WI38 (cell line): ENCODE results near the gene FXYD5.

ENCODE experiments used
- H3K4me3 ChIP-seq: 2 replicates; pipeline ENCODE4 v1.5.1; 2011; ENCODE audit warnings: low read depth, mild to moderate bottlenecking, control low read depth, low read length
- CTCF ChIP-seq: IDR thresholded peaks from 2 replicates; pipeline ENCODE4 v1.5.1; 2012; ENCODE audit warnings: low read depth, mild to moderate bottlenecking, control low read depth, low read length

FXYD5 gene

GRCh38 chr19:35162471-35163326 is 8.2 kb downstream of the FXYD5 start:
- H3K4me3 ChIP-seq, result no peak overlapping the region
- TF ChIP-seq CTCF, result no peak

- no peak for TF ChIP-seq CTCF
- no peak overlapping the region for H3K4me3 ChIP-seq
Measured at GRCh38 chr19:35164418-35164817, 9.9 kb downstream of the FXYD5 start.

GRCh38 chr19:35165200-35166058 is 10.9 kb downstream of the FXYD5 start:
- no peak for TF ChIP-seq CTCF
- H3K4me3 ChIP-seq, result no peak overlapping the region

GRCh38 chr19:35166100-35167063 is 11.8 kb downstream of the FXYD5 start:
- no peak for TF ChIP-seq CTCF
- no peak overlapping the region for H3K4me3 ChIP-seq

- no peak overlapping the region for H3K4me3 ChIP-seq
- no peak for TF ChIP-seq CTCF
Measured at GRCh38 chr19:35167251-35168119, 12.9 kb downstream of the FXYD5 start.

GRCh38 chr19:35168196-35168595 is 13.7 kb downstream of the FXYD5 start:
- H3K4me3 ChIP-seq, result no peak overlapping the region
- TF ChIP-seq CTCF, result no peak
